Activated CD4-positive, alpha-beta T cell treated with anti-CD3 and anti-CD28 coated beads, Interleukin-2, amount 50 U/mL, for 48 hours (primary cell): ENCODE data around the gene PKNOX1.
"Not testable (repeated sequence)": the region's sequence is repeated elsewhere in the genome, so short reads cannot be mapped to it uniquely, and the experiment has no call there.

Source experiments
- DNase-seq, 2 experiments: peaks; one replicate each; pipeline ENCODE4 v3.0.0-alpha.2; 2020

PKNOX1 gene

GRCh38 chr21:42956824-42957630 is 17.3 kb upstream of the PKNOX1 start:
- DNase-seq: no peak

- DNase-seq: not testable (repeated sequence)
Measured at GRCh38 chr21:42958122-42958521, 16.2 kb upstream of the PKNOX1 start.

GRCh38 chr21:42959728-42960127 is 14.6 kb upstream of the PKNOX1 start:
- DNase-seq: no peak

- no peak for DNase-seq
Measured at GRCh38 chr21:42962380-42963007, 11.9 kb upstream of the PKNOX1 start.

- DNase-seq: no peak
Measured at GRCh38 chr21:42964086-42964485, 10.3 kb upstream of the PKNOX1 start.

- no peak for DNase-seq
Measured at GRCh38 chr21:42964546-42965210, 9.7 kb upstream of the PKNOX1 start.

GRCh38 chr21:42965211-42965560 is 9.2 kb upstream of the PKNOX1 start:
- no peak for DNase-seq

GRCh38 chr21:42967616-42968015 is 6.7 kb upstream of the PKNOX1 start:
- DNase-seq: not testable (repeated sequence)

GRCh38 chr21:42969193-42969600 is 5.2 kb upstream of the PKNOX1 start:
- no peak for DNase-seq

- DNase-seq: no peak
Measured at GRCh38 chr21:42970946-42971653, 3.3 kb upstream of the PKNOX1 start.

GRCh38 chr21:42971897-42972275 is 2.5 kb upstream of the PKNOX1 start:
- no peak for DNase-seq

- no peak for DNase-seq
Measured at GRCh38 chr21:42973309-42973990, 912 bp upstream of the PKNOX1 start.

- DNase-seq: peak; percentile 67 to 71
Measured at GRCh38 chr21:42974832-42975820, 764 bp downstream of the PKNOX1 start.

- DNase-seq: no peak
Measured at GRCh38 chr21:42975886-42976608, 1.7 kb downstream of the PKNOX1 start.

- DNase-seq: no peak
Measured at GRCh38 chr21:42980312-42981213, 6.2 kb downstream of the PKNOX1 start.

GRCh38 chr21:42981214-42981523 is 6.8 kb downstream of the PKNOX1 start:
- DNase-seq: no peak

GRCh38 chr21:42981862-42982261 is 7.5 kb downstream of the PKNOX1 start:
- DNase-seq: no peak

- no peak for DNase-seq
Measured at GRCh38 chr21:42983103-42983502, 8.7 kb downstream of the PKNOX1 start.

GRCh38 chr21:42983869-42984268 is 9.5 kb downstream of the PKNOX1 start:
- DNase-seq: no peak
